ENCODE results near the gene IGF2BP2.
"Not testable (repeated sequence)": the region's sequence is repeated elsewhere in the genome, so short reads cannot be mapped to it uniquely, and the experiment has no call there.

The IGF2BP2 gene

GRCh38 chr3:185711255-185711870 lies 113.5 kb downstream of the IGF2BP2 start:
- no peak for DNase-seq (ENCODE audit: low read depth)

- DNase-seq (ENCODE audit: low read depth), result no peak
Observed at GRCh38 chr3:185709251-185709955, 115.4 kb downstream of the IGF2BP2 start.

GRCh38 chr3:185708392-185708791 lies 116.5 kb downstream of the IGF2BP2 start:
- no peak for DNase-seq (ENCODE audit: low read depth)

GRCh38 chr3:185705498-185705897 lies 119.3 kb downstream of the IGF2BP2 start:
- DNase-seq (ENCODE audit: low read depth), result no peak

- no peak for DNase-seq (ENCODE audit: low read depth)
Observed at GRCh38 chr3:185702262-185703225, 122.3 kb downstream of the IGF2BP2 start.

- no peak for DNase-seq (ENCODE audit: low read depth)
Observed at GRCh38 chr3:185701611-185702261, 123.1 kb downstream of the IGF2BP2 start.

- no peak for DNase-seq (ENCODE audit: low read depth)
Observed at GRCh38 chr3:185699927-185700326, 124.9 kb downstream of the IGF2BP2 start.

GRCh38 chr3:185697228-185697627 lies 127.6 kb downstream of the IGF2BP2 start:
- DNase-seq (ENCODE audit: low read depth), result not testable (repeated sequence)

GRCh38 chr3:185696039-185696438 lies 128.8 kb downstream of the IGF2BP2 start:
- no peak for DNase-seq (ENCODE audit: low read depth)

- DNase-seq (ENCODE audit: low read depth), result no peak
Observed at GRCh38 chr3:185693985-185694653, 130.7 kb downstream of the IGF2BP2 start.

GRCh38 chr3:185691622-185692021 lies 133.2 kb downstream of the IGF2BP2 start:
- DNase-seq (ENCODE audit: low read depth), result no peak

- no peak for DNase-seq (ENCODE audit: low read depth)
Observed at GRCh38 chr3:185687271-185687878, 137.5 kb downstream of the IGF2BP2 start.

GRCh38 chr3:185685231-185686035 lies 139.4 kb downstream of the IGF2BP2 start:
- DNase-seq (ENCODE audit: low read depth), result no peak

GRCh38 chr3:185680231-185680630 lies 144.6 kb downstream of the IGF2BP2 start:
- no peak for DNase-seq (ENCODE audit: low read depth)

GRCh38 chr3:185678027-185678426 lies 146.8 kb downstream of the IGF2BP2 start:
- no peak for DNase-seq (ENCODE audit: low read depth)

- no peak for DNase-seq (ENCODE audit: low read depth)
Observed at GRCh38 chr3:185677146-185677829, 147.6 kb downstream of the IGF2BP2 start.

- no peak for DNase-seq (ENCODE audit: low read depth)
Observed at GRCh38 chr3:185667574-185667973, 157.3 kb downstream of the IGF2BP2 start.

GRCh38 chr3:185663929-185664328 lies 160.9 kb downstream of the IGF2BP2 start:
- no peak for DNase-seq (ENCODE audit: low read depth)

- DNase-seq (ENCODE audit: low read depth), result no peak
Observed at GRCh38 chr3:185661772-185662171, 163.1 kb downstream of the IGF2BP2 start.

GRCh38 chr3:185661296-185661695 lies 163.5 kb downstream of the IGF2BP2 start:
- DNase-seq (ENCODE audit: low read depth), result not testable (repeated sequence)
